Kidney (tissue), 14 donors: ENCODE data around the gene RNF31. TPM values are rescaled to one million over a fixed set of nuclear protein-coding genes. Genes with fewer than 3 reads are reported as not detected.

Experiments
- DNase-seq, 5 donors: peaks; one replicate each; pipeline ENCODE4 v3.0.0-alpha.2; 2013 to 2020
- FAIRE-seq: peaks from 2 replicates; lab custom pipeline; 2012; peaks lifted over from hg19 to GRCh38; lab: Jason Lieb, UNC
- H3K27ac ChIP-seq, 2 donors: one replicate each; pipeline ENCODE4 v1.7.0; 2013; ENCODE audit warnings: low read depth in 2 of 2, low read length in 2 of 2, inconsistent platforms in 1 of 2
- H3K27me3 ChIP-seq: one replicate; pipeline ENCODE4 v1.7.1; 2013; ENCODE audit warnings: low read length, inconsistent platforms; ENCODE audit not compliant: control insufficient read depth, insufficient read depth
- H3K36me3 ChIP-seq, 3 donors: one replicate each; pipeline versions ENCODE4 v1.7.0 to v1.7.1; 2013; ENCODE audit warnings: low read length in 3 of 3, control low read depth in 1 of 3, inconsistent platforms in 1 of 3; ENCODE audit not compliant: insufficient read depth in 3 of 3, control insufficient read depth in 2 of 3
- H3K4me1 ChIP-seq, 3 donors: one replicate each; pipeline versions ENCODE4 v1.7.0 to v1.7.1; 2013; ENCODE audit warnings: low read length in 3 of 3, inconsistent platforms in 1 of 3, low read depth in 1 of 3; ENCODE audit not compliant: control insufficient read depth in 2 of 3, insufficient read depth in 2 of 3
- H3K4me3 ChIP-seq, 3 donors: one replicate each; pipeline versions ENCODE4 v1.7.0 to v1.8.1; 2013; ENCODE audit warnings: low read length in 3 of 3, control low read depth in 1 of 3, inconsistent platforms in 1 of 3
- H3K9ac ChIP-seq, 3 donors: one replicate each; pipeline versions ENCODE4 v1.7.0 to v1.7.1; 2013; ENCODE audit warnings: low read length in 3 of 3, control low read depth in 1 of 3, inconsistent platforms in 1 of 3
- H3K9me3 ChIP-seq, 3 donors: one replicate each; pipeline versions ENCODE4 v1.7.0 to v1.7.1; 2013; ENCODE audit warnings: low read length in 3 of 3, control low read depth in 1 of 3, inconsistent platforms in 1 of 3; ENCODE audit not compliant: control insufficient read depth in 2 of 3, insufficient read depth in 1 of 3
- intact Hi-C: fragments of 100-400 bp; cut with DNase I; formaldehyde crosslinking; loops from one replicate; pipeline ENCODE4 v1.11.1; 2022
- polyA plus RNA-seq: library from polyadenylated mRNA; stranded (reverse); fragments of 350-450 nt; fragmentation: Illumina TruSeq; extraction: RNeasy Lipid Tissue Mini Kit (QIAGEN cat#74804); gene quantifications from one replicate; pipeline ENCODE4 v1.2.3, GENCODE V29; 2014; ENCODE audit warnings: low read depth, low replicate concordance; ENCODE audit not compliant: insufficient read depth
- total RNA-seq: library from RNA; stranded (reverse); fragmentation: NEBNext Ultra II Directional; extraction: Animal tissue kit (Norgen Biotek cat#: 25700); gene quantifications from one replicate; pipeline ENCODE4 v1.2.1, GENCODE V29; 2021
- TF ChIP-seq, protein P1 (sequence below): IDR thresholded peaks from 3 replicates; pipeline ENCODE4 v1.5.1; 2012; ENCODE audit warnings: mild to moderate bottlenecking, moderate library complexity, borderline replicate concordance; ENCODE audit not compliant: insufficient read depth; ENCODE audit errors: extremely low read depth
- donor health status: control.
- donor health status: control.
- donor health status: control.
- donor health status: control.
- donor health status: control.
- donor health status: DM: yes; HTN: yes; CAD: no.
- donor health status: Normal renal cell carcinoma (clear cell type).

Gene RNF31
- total and polyA plus RNA-seq, 2 donors from 2014 or later: 64.0 to 69.0 TPM

DNA sequence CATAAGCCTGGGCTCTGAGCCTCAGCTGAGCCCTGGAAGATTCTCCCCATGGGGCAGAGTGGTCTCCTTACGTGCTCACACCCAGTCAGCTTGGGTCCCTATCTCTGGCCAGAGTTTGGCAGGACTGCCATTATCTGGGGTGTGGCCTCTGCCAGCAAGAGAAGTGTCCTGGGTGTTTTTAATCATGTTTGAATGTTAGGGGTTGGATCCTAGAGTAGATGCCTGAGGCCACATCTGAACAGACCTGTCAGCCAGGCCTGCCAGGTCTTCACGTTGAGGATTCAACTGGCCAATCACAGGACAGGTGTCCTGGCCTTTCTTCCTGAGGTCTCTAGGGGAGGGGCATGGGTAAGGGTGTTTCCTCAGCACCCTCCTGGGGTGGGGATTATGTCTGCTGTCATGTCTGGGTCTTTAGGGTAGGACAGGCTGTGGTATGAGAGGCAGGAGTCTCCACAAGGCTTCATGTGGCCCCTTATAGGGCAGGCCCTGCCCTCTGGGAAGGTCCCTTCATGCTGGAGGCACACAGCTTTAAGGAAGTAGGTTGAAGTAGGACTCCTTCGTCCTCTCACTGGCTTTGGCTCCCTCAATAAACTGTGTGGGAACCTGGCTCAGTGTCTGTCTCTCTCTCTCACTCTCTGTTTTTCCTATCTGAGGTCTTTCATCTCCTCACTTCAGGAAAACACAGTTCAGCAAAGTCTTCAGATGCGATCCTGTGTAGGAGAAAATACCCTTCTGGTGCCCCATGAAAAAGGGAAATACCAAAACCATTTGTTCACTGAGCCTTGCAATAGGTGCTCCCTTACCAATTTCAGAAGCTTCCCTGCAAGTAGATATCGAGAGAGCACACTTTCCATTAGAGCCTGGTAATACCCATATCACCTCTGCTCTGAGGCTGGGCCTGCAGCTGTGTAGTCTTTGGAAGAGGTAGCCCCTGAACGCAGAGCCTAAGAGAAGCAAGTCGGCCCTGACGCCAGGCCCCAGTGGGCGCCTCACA is 23.6 kb upstream of the RNF31 start:
- H3K4me1 ChIP-seq: no peaks in the 10 kb centered on the region
- peaks cover 7 to 44% (median 36%) of the 10 kb centered on the region in 3 donors for H3K36me3 ChIP-seq
- no peak overlapping the region for H3K9ac ChIP-seq
- H3K27ac ChIP-seq: no peak overlapping the region
- no peaks in the 10 kb centered on the region for H3K27me3 ChIP-seq
- FAIRE-seq: no peak
- H3K4me3 ChIP-seq: no peak overlapping the region
- no peak for DNase-seq
- intact Hi-C loops: no loop called here
- H3K9me3 ChIP-seq: no peaks in the 10 kb centered on the region
- TF ChIP-seq, protein P1, sequence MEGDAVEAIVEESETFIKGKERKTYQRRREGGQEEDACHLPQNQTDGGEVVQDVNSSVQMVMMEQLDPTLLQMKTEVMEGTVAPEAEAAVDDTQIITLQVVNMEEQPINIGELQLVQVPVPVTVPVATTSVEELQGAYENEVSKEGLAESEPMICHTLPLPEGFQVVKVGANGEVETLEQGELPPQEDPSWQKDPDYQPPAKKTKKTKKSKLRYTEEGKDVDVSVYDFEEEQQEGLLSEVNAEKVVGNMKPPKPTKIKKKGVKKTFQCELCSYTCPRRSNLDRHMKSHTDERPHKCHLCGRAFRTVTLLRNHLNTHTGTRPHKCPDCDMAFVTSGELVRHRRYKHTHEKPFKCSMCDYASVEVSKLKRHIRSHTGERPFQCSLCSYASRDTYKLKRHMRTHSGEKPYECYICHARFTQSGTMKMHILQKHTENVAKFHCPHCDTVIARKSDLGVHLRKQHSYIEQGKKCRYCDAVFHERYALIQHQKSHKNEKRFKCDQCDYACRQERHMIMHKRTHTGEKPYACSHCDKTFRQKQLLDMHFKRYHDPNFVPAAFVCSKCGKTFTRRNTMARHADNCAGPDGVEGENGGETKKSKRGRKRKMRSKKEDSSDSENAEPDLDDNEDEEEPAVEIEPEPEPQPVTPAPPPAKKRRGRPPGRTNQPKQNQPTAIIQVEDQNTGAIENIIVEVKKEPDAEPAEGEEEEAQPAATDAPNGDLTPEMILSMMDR: no peak

DNA sequence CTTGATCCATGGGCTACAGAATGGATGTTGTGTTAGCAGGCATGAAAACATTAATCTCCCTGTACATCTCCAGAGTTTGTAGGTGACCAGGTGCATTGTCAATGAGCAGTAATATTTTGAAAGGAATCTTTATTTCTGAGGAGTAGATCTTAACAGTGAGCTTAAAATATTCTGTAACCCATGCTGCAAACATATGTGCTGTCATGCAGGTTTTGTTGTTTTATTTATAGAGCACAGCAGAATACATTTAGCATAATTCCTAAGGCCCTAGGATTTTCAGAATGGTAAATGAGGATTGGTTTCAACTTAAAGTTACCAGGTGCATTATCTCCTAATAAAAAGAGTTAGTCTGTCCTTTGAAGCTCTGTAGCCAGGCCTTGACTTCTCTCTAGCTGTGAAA is 20.4 kb upstream of the RNF31 start:
- peaks cover 0 to 10% (median 9%) of the 10 kb centered on the region in 3 donors for H3K4me1 ChIP-seq
- no peaks in the 10 kb centered on the region for H3K27me3 ChIP-seq
- peaks cover 0 to 17% (median 13%) of the 10 kb centered on the region in 3 donors for H3K36me3 ChIP-seq
- intact Hi-C loops: no loop called here
- no peak overlapping the region for H3K4me3 ChIP-seq
- H3K27ac ChIP-seq: no peak overlapping the region
- H3K9me3 ChIP-seq: no peaks in the 10 kb centered on the region
- FAIRE-seq (no peak), DNase-seq (no peak)
- no peak overlapping the region for H3K9ac ChIP-seq
- TF ChIP-seq, protein P1: no peak

DNA sequence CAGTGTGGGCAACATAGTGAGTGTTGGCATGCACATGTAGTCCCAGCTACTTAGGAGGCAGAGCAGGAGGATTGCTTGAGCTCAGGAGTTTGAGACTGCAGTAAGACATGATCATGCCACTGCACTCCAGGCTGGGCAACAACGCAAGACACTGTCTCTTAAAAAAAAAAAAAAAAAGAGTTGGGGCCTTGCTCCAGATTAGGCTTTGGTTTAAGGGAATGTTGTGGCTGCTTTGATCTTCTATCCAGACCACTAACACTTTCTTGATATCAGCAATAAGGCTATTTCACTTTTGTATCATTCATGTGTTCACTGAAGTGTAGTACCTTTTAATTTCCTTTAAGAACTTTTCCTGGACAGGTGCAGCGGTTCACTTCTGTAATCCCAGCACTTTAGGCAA is 19.6 kb upstream of the RNF31 start:
- FAIRE-seq (no peak), DNase-seq (no peak)
- Histone ChIP-seq H3K27ac (no peak overlapping the region), H3K4me1 (peaks cover 0 to 16% (median 10%) of the 10 kb centered on the region in 3 donors), H3K4me3 (no peak overlapping the region), H3K36me3 (peaks cover 0 to 13% (median 10%) of the 10 kb centered on the region in 3 donors), H3K9ac (no peak overlapping the region), H3K27me3 (no peaks in the 10 kb centered on the region), H3K9me3 (no peaks in the 10 kb centered on the region)
- intact Hi-C loops: no loop called here
- TF ChIP-seq, protein P1: no peak
